CD4-positive, CD25-positive, alpha-beta regulatory T cell (primary cell): Measurements from ENCODE around the gene NINL. TPM values are rescaled to one million over a fixed set of nuclear protein-coding genes. Genes with fewer than 3 reads are reported as not detected.

Source experiments
- ATAC-seq, 2 donors: fragments of 150-1000 bp; cut with Tn5 transposase; one replicate each; pipeline ENCODE4 v1.10.0; 2021; ENCODE audit warnings: low read depth in 2 of 2, moderate number of reproducible peaks in 2 of 2, moderate library complexity in 1 of 2
- DNase-seq, 3 donors: peaks; one replicate each; pipeline versions ENCODE4 v3.0.0 to v3.0.0-alpha.2; 2012 to 2022; ENCODE audit warnings: mixed read lengths in 1 of 3
- H3K27ac ChIP-seq: one replicate; pipeline ENCODE4 v1.7.0; 2013; ENCODE audit warnings: mild to moderate bottlenecking, low read length; ENCODE audit not compliant: insufficient read depth, poor library complexity, severe bottlenecking
- H3K27me3 ChIP-seq: one replicate; pipeline ENCODE4 v1.7.0; 2013; ENCODE audit warnings: low read length; ENCODE audit not compliant: control insufficient read depth, insufficient read depth
- H3K36me3 ChIP-seq: one replicate; pipeline ENCODE4 v1.7.0; 2013; ENCODE audit warnings: mild to moderate bottlenecking, low read length, moderate library complexity; ENCODE audit not compliant: control insufficient read depth, insufficient read depth
- H3K4me1 ChIP-seq: 2 replicates; pipeline ENCODE4 v1.7.0; 2013; ENCODE audit warnings: mild to moderate bottlenecking, low read length; ENCODE audit not compliant: insufficient read depth, control insufficient read depth, poor library complexity, severe bottlenecking
- H3K4me3 ChIP-seq: one replicate; pipeline ENCODE4 v1.7.0; 2013; ENCODE audit warnings: low read depth, mild to moderate bottlenecking, low read length, moderate library complexity
- H3K9me3 ChIP-seq, 2 experiments: 1 replicate in 1 of 2; 2 replicates in 1 of 2; pipeline ENCODE4 v1.7.0; 2013; ENCODE audit warnings: low read length in 2 of 2, mild to moderate bottlenecking in 1 of 2, moderate library complexity in 1 of 2; ENCODE audit not compliant: control insufficient read depth in 2 of 2
- H3K27ac Mint-ChIP-seq, 3 donors: one replicate each; pipeline ENCODE4 v1.8.0; 2020 to 2022; ENCODE audit warnings: mild to moderate bottlenecking in 3 of 3, mixed read lengths in 3 of 3, moderate library complexity in 2 of 3
- H3K27me3 Mint-ChIP-seq: one replicate; pipeline ENCODE4 v1.8.0; 2022; ENCODE audit warnings: mild to moderate bottlenecking, mixed read lengths
- H3K36me3 Mint-ChIP-seq: one replicate; pipeline ENCODE4 v1.8.0; 2020; ENCODE audit warnings: mixed read lengths
- H3K4me1 Mint-ChIP-seq, 4 donors: one replicate each; pipeline ENCODE4 v1.8.0; 2020 to 2022; ENCODE audit warnings: mixed read lengths in 4 of 4, mild to moderate bottlenecking in 1 of 4
- H3K4me3 Mint-ChIP-seq, 4 donors: one replicate each; pipeline ENCODE4 v1.8.0; 2020 to 2022; ENCODE audit warnings: mild to moderate bottlenecking in 4 of 4, mixed read lengths in 4 of 4, moderate library complexity in 3 of 4
- H3K9me3 Mint-ChIP-seq, 7 donors: one replicate each; pipeline ENCODE4 v1.8.0; 2020 to 2022; ENCODE audit warnings: mixed read lengths in 7 of 7, mild to moderate bottlenecking in 3 of 7, moderate library complexity in 2 of 7
- polyA plus RNA-seq, 4 donors: library from polyadenylated mRNA; unstranded; fragments of 300-500 nt; fragmentation: Illumina TruSeq; gene quantifications; one replicate each; pipeline ENCODE4 v1.2.3, GENCODE V29; 2021
- total RNA-seq: library from RNA; stranded (reverse); gene quantifications from one replicate; pipeline ENCODE4 v1.2.3, GENCODE V29; 2022

Gene NINL
- total and polyA plus RNA-seq, 5 donors from 2014 or later = 0.39 to 0.42 TPM; not detected in 3

DNA sequence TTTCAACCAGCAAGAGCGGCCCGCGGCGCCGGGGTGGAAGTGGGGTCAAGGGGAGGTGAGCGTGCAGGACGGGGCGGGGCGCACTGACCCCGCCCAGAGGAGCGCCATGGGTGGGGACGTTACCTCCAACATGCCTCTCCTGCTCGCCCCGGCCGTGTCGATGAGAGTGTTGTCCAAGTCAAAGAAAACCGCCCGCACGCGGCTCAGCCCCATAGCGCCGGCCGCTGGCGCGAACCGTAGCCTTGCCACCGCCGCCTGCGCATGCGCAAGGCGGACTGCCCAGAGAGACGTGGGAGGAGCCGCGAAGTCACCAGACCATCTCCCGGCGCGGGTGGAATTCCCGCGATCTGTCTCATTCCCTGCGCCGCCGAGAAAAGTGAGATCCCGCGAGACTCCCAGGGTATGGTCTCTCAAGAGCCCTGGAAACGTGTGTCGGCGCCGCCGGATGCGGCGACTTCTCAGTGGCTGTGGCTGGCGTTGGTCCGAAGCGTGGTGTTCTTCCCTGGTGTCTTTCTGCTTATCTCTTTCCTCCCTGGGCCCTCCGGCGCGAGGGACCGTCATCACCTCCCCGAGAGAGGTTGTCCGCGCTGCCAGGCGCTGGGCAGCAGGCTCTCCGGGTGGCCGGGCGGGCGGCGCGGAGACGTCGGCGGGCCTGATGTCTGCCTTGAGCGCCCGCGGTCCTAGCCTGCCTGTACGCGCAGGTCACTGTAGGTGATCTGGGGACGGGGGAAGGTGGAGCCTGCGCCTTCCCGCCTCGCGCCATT is 38.6 kb upstream of the NINL start, which contains the start of gene NANP:
Gene NANP (minus strand): TSS at position 279 of the 764 bp plus-strand sequence. CDS start 66 bp downstream, at position 213.
- Histone ChIP-seq H3K4me3 (peak within 1 kb of the TSS; percentile 78), H3K4me1 (peaks cover 15% of the 10 kb centered on the region), H3K27me3 (no peaks in the 10 kb centered on the region), H3K27ac (peak within 1 kb of the TSS; percentile 66), H3K36me3 (no peaks in the 10 kb centered on the region), H3K9me3 (no peaks in the 10 kb centered on the region)
- peak within 1 kb of the TSS; percentile 90 to 93 (median 91) for H3K27ac Mint-ChIP-seq
- peak within 1 kb of the TSS; percentile 96 to 97 (median 96) for H3K4me3 Mint-ChIP-seq
- no peaks in the 10 kb centered on the region for H3K27me3 Mint-ChIP-seq
- peaks cover 6% of the 10 kb centered on the region for H3K36me3 Mint-ChIP-seq
- DNase-seq (peak; percentile 73 to 92 (median 76)), ATAC-seq (peak; percentile 82 to 83)
- peaks cover 0 to 4% (median 0%) of the 10 kb centered on the region in 7 donors for H3K9me3 Mint-ChIP-seq
- peaks cover 13 to 31% (median 17%) of the 10 kb centered on the region in 4 donors for H3K4me1 Mint-ChIP-seq

GRCh38 chr20:25623225-25623735 is 37.9 kb upstream of the NINL start:
- ATAC-seq (peak in 1 of 2 donors; percentile 1), DNase-seq (peak in 2 of 3 donors; percentile 10 to 36)
- Histone ChIP-seq H3K36me3 (no peaks in the 10 kb centered on the region), H3K4me3 (peak overlapping the region; percentile 78), H3K4me1 (peaks cover 15% of the 10 kb centered on the region), H3K9me3 (no peaks in the 10 kb centered on the region), H3K27ac (peak overlapping the region; percentile 66), H3K27me3 (no peaks in the 10 kb centered on the region)
- H3K9me3 Mint-ChIP-seq = peaks cover 0 to 3% (median 0%) of the 10 kb centered on the region in 7 donors
- peak overlapping the region in 2 of 3 donors; percentile 37 to 45 for H3K27ac Mint-ChIP-seq
- peaks cover 5% of the 10 kb centered on the region for H3K36me3 Mint-ChIP-seq
- peaks cover 13 to 31% (median 17%) of the 10 kb centered on the region in 4 donors for H3K4me1 Mint-ChIP-seq
- H3K4me3 Mint-ChIP-seq = peak overlapping the region; percentile 96 to 97 (median 96)
- H3K27me3 Mint-ChIP-seq = no peaks in the 10 kb centered on the region

GRCh38 chr20:25622450-25623224 is 37.3 kb upstream of the NINL start:
- Mint-ChIP-seq H3K27me3 (no peaks in the 10 kb centered on the region), H3K4me1 (peaks cover 13 to 36% (median 18%) of the 10 kb centered on the region in 4 donors), H3K27ac (peak overlapping the region in 2 of 3 donors; percentile 37 to 45), H3K36me3 (no peaks in the 10 kb centered on the region), H3K4me3 (peak overlapping the region; percentile 96 to 97 (median 96)), H3K9me3 (peaks cover 0 to 1% (median 0%) of the 10 kb centered on the region in 7 donors)
- Histone ChIP-seq H3K4me3 (peak overlapping the region; percentile 78), H3K4me1 (peaks cover 15% of the 10 kb centered on the region), H3K27me3 (no peaks in the 10 kb centered on the region), H3K36me3 (no peaks in the 10 kb centered on the region), H3K9me3 (no peaks in the 10 kb centered on the region), H3K27ac (no peak overlapping the region)
- no peak for ATAC-seq
- DNase-seq = no peak

DNA sequence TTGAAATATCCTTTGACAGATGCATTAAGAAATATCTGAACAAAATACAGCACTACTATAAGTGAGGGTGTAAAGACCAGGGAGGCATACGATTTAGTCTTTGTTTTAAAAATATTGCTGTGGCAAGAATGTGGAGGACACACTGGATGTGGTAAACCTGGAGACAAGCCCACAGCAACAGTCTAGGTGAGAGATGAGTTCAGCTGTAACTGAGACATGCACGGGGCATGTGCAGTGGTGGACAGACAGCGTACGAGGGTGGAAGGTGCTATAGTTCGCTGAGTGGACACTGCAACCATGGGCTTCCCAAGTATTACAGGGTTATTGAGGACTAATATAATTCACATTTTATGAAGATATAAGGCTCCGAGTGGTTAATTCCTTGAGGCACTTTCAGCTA is 36.7 kb upstream of the NINL start:
- no peaks in the 10 kb centered on the region for H3K36me3 ChIP-seq
- H3K9me3 ChIP-seq = no peaks in the 10 kb centered on the region
- Mint-ChIP-seq H3K36me3 (no peaks in the 10 kb centered on the region), H3K27ac (peak overlapping the region in 1 of 3 donors; percentile 45), H3K4me3 (peak overlapping the region; percentile 96 to 97 (median 96)), H3K27me3 (no peaks in the 10 kb centered on the region), H3K4me1 (peaks cover 13 to 36% (median 18%) of the 10 kb centered on the region in 4 donors), H3K9me3 (peaks cover 0 to 1% (median 0%) of the 10 kb centered on the region in 7 donors)
- ATAC-seq (no peak), DNase-seq (no peak)
- H3K4me1 ChIP-seq = peaks cover 15% of the 10 kb centered on the region
- no peak overlapping the region for H3K4me3 ChIP-seq
- H3K27ac ChIP-seq = no peak overlapping the region
- H3K27me3 ChIP-seq = no peaks in the 10 kb centered on the region

DNA sequence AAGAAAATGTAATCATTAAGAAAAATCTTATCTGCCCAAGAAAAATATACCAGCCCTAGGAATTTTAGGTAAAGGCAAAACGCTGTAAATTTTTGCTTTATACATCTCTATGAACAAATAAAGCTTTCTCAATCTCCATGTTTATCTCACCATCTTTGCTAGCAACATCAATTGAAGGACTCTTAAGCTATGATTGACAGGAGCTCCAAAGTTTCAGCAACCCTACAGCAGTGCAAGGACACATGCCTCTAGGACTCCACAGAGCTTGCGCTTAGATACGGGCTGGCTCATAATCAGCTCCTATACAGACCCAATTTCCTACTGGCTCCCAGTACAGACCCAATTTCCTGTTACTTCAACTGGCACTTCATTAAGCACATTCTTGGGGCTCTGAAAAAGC is 34.2 kb upstream of the NINL start:
- Mint-ChIP-seq H3K27me3 (no peaks in the 10 kb centered on the region), H3K27ac (no peak overlapping the region), H3K4me3 (peak overlapping the region in 1 of 4 donors; percentile 2), H3K36me3 (peaks cover 8% of the 10 kb centered on the region), H3K9me3 (no peaks in the 10 kb centered on the region), H3K4me1 (peaks cover 13 to 28% (median 16%) of the 10 kb centered on the region in 4 donors)
- Histone ChIP-seq H3K27me3 (no peaks in the 10 kb centered on the region), H3K36me3 (no peaks in the 10 kb centered on the region), H3K9me3 (no peaks in the 10 kb centered on the region), H3K4me3 (no peak overlapping the region), H3K4me1 (peaks cover 14% of the 10 kb centered on the region), H3K27ac (no peak overlapping the region)
- no peak for ATAC-seq
- DNase-seq = no peak

- Histone ChIP-seq H3K4me1 (no peaks in the 10 kb centered on the region), H3K36me3 (no peaks in the 10 kb centered on the region), H3K27me3 (no peaks in the 10 kb centered on the region), H3K27ac (no peak overlapping the region), H3K4me3 (no peak overlapping the region), H3K9me3 (no peaks in the 10 kb centered on the region)
- no peaks in the 10 kb centered on the region for H3K9me3 Mint-ChIP-seq
- H3K27me3 Mint-ChIP-seq = no peaks in the 10 kb centered on the region
- peaks cover 0 to 2% (median 0%) of the 10 kb centered on the region in 4 donors for H3K4me1 Mint-ChIP-seq
- peaks cover 8% of the 10 kb centered on the region for H3K36me3 Mint-ChIP-seq
- no peak for DNase-seq
- no peak overlapping the region for H3K27ac Mint-ChIP-seq
- H3K4me3 Mint-ChIP-seq = no peak overlapping the region
- ATAC-seq = no peak
Measured at GRCh38 chr20:25608774-25609173, 23.4 kb upstream of the NINL start.

GRCh38 chr20:25606094-25606695 is 20.9 kb upstream of the NINL start:
- no peak for DNase-seq
- no peaks in the 10 kb centered on the region for H3K36me3 Mint-ChIP-seq
- Histone ChIP-seq H3K4me3 (no peak overlapping the region), H3K9me3 (no peaks in the 10 kb centered on the region), H3K36me3 (no peaks in the 10 kb centered on the region), H3K27ac (no peak overlapping the region), H3K27me3 (no peaks in the 10 kb centered on the region), H3K4me1 (no peaks in the 10 kb centered on the region)
- no peak overlapping the region for H3K27ac Mint-ChIP-seq
- no peak for ATAC-seq
- H3K27me3 Mint-ChIP-seq = peaks cover 4% of the 10 kb centered on the region
- H3K4me3 Mint-ChIP-seq = no peak overlapping the region
- peaks cover 0 to 2% (median 0%) of the 10 kb centered on the region in 4 donors for H3K4me1 Mint-ChIP-seq
- H3K9me3 Mint-ChIP-seq = no peaks in the 10 kb centered on the region
